AG20443 (cell line): Measurements from ENCODE around the gene RHOG.

Source experiments
- DNase-seq: peaks from one replicate; pipeline ENCODE4 v3.0.0; 2012; ENCODE audit warnings: low spot score, mixed read lengths

RHOG gene

GRCh38 chr11:3859373-3859881 is 18.7 kb upstream of the RHOG start:
- DNase-seq = no peak

GRCh38 chr11:3857628-3858027 is 16.9 kb upstream of the RHOG start:
- no peak for DNase-seq

- DNase-seq = no peak
These were observed 16.2 kb upstream of the RHOG start for GRCh38 chr11:3856856-3857553.

- peak; percentile 46 for DNase-seq
These were observed 15.2 kb upstream of the RHOG start for GRCh38 chr11:3855808-3856491.

- DNase-seq = peak; percentile 96
These were observed 14.4 kb upstream of the RHOG start, which contains the start of gene STIM1 for GRCh38 chr11:3854977-3855807. TSS of gene STIM1 (plus strand) at chr11:3855664. CDS start at chr11:3856271, 607 bp downstream.

- DNase-seq = no peak
These were observed 13.9 kb upstream of the RHOG start for GRCh38 chr11:3854660-3854976.

- no peak for DNase-seq
These were observed 13.3 kb upstream of the RHOG start for GRCh38 chr11:3853899-3854659.

GRCh38 chr11:3853545-3853842 is 12.7 kb upstream of the RHOG start:
- no peak for DNase-seq

- peak; percentile 55 for DNase-seq
These were observed 8.6 kb upstream of the RHOG start for GRCh38 chr11:3849297-3849874.

- DNase-seq = no peak
These were observed 4.9 kb upstream of the RHOG start for GRCh38 chr11:3845670-3846069.

GRCh38 chr11:3845246-3845645 is 4.5 kb upstream of the RHOG start:
- no peak for DNase-seq

- no peak for DNase-seq
These were observed 2.6 kb upstream of the RHOG start for GRCh38 chr11:3843326-3843725.

GRCh38 chr11:3841426-3842350 is 929 bp upstream of the RHOG start:
- peak; percentile 88 for DNase-seq

- no peak for DNase-seq
These were observed 522 bp downstream of the RHOG start for GRCh38 chr11:3840004-3840869.

- no peak for DNase-seq
These were observed 2.3 kb downstream of the RHOG start for GRCh38 chr11:3838504-3838903.

- peak; percentile 50 for DNase-seq
These were observed 3.0 kb downstream of the RHOG start for GRCh38 chr11:3837793-3838192.

- no peak for DNase-seq
These were observed 3.9 kb downstream of the RHOG start for GRCh38 chr11:3836903-3837302.

- DNase-seq = no peak
These were observed 5.0 kb downstream of the RHOG start for GRCh38 chr11:3835751-3836150.

GRCh38 chr11:3834664-3835461 is 5.9 kb downstream of the RHOG start:
- no peak for DNase-seq
